ENCODE data around the gene PRIM1.

DNA sequence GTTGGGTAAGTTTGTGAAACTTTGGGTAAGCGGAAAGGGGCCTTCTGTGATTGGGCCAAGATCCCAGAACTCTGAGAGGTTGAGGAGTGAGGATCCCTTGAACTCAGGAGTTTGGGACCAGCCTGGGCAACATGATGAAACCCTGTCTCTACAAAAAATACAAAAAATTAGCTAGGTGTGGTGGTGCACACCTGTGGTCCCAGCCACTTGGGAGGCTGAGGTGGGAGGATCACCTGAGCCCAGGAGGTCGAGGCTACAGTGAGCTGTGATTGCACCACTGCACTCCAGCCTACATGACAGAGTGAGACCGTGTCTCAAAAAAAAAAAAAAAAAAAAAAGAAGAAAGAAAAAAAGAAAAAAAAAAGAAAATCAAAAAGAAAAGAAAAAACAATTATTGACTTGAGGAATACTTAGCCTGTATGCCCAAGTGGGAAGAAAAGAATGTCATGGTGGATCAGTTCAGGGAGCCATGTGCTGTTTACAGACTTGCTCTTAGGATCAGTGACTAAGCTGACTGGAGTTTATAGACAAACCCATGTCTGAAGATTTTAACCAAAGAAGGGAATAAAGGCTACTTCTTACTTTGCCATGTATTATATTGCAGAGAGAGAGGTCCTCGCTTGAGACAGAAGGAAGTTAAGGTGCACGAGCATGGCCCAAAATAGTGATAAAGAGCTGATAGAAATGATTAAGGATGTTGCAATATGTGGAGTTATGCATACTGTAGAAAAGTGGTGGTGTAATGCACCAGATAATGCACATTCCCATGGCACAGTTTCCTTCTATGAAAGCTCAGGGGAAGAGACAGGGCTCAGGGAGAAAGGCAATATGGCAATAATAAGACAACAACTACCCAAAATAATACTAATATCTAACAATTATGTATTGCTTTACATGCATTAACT, 11.9 kb upstream of the PRIM1 start:
- TF ChIP-seq, protein P1, sequence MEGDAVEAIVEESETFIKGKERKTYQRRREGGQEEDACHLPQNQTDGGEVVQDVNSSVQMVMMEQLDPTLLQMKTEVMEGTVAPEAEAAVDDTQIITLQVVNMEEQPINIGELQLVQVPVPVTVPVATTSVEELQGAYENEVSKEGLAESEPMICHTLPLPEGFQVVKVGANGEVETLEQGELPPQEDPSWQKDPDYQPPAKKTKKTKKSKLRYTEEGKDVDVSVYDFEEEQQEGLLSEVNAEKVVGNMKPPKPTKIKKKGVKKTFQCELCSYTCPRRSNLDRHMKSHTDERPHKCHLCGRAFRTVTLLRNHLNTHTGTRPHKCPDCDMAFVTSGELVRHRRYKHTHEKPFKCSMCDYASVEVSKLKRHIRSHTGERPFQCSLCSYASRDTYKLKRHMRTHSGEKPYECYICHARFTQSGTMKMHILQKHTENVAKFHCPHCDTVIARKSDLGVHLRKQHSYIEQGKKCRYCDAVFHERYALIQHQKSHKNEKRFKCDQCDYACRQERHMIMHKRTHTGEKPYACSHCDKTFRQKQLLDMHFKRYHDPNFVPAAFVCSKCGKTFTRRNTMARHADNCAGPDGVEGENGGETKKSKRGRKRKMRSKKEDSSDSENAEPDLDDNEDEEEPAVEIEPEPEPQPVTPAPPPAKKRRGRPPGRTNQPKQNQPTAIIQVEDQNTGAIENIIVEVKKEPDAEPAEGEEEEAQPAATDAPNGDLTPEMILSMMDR (conservative IDR thresholded peaks at IDR 0.05; ENCODE audit: low read depth, low read length): no peak
- TF ChIP-seq EZH2phosphoT487 (IDR thresholded peaks at IDR 0.05; ENCODE audit: borderline replicate concordance, low read length) (no peak), EZH2 (IDR thresholded peaks at IDR 0.05; ENCODE audit: low read length, unreplicated experiment) (no peak)
